ENCODE data around the gene STT3B. TPM values are rescaled to one million over a fixed set of nuclear protein-coding genes. Genes with fewer than 3 reads are reported as not detected.
A peak's percentile ranks its signal among the peaks of the same experiment; 100 is the strongest.

Gene STT3B
- total and polyA plus RNA-seq, 2 of the 13 experiments (the other 11 are each of a cell fraction or from before 2014, with no cell fraction given), result 85.0 to 205 TPM

GRCh38 chr3:31532587-31533168 is at the start of gene STT3B (continued):
- TF ChIP-seq SRSF9 (IDR thresholded peaks at IDR 0.05; ENCODE audit: borderline replicate concordance, insufficient read depth, low read depth, low read length, poor library complexity, severe bottlenecking) (no peak), DNMT3B (CRISPR knock-in tag; conservative IDR thresholded peaks at IDR 0.05) (no peak), ATAD3A (CRISPR knock-in tag; IDR thresholded peaks at IDR 0.05) (no peak), ZNF562 (CRISPR knock-in tag; IDR thresholded peaks at IDR 0.05; ENCODE audit: borderline replicate concordance) (0 out of 2 replicates have a peak, but pooled peaks have one; percentile 41), MXI1 (IDR thresholded peaks at IDR 0.05; ENCODE audit: borderline replicate concordance, low read depth, low read length) (peak; percentile 12; the same call in 1 of the 3 replicates), TARDBP (CRISPR knock-in tag; IDR thresholded peaks at IDR 0.05) (no peak), KLF12 (CRISPR knock-in tag; IDR thresholded peaks at IDR 0.05; ENCODE audit: borderline replicate concordance) (no peak), ZNF12 (CRISPR knock-in tag; IDR thresholded peaks at IDR 0.05) (peak; percentile 75), GATA4 (IDR thresholded peaks at IDR 0.05; ENCODE audit: borderline replicate concordance, low read depth) (peak; percentile 27; the same call in 1 of the 2 replicates), ZNF335 (CRISPR knock-in tag; IDR thresholded peaks at IDR 0.05) (no peak), FOXA3 (CRISPR knock-in tag; IDR thresholded peaks at IDR 0.05) (no peak), MEIS1 (CRISPR knock-in tag; IDR thresholded peaks at IDR 0.05; ENCODE audit: borderline replicate concordance) (no peak; the same call in 1 of the 2 replicates), U2AF1 (optimal IDR thresholded peaks at IDR 0.05; ENCODE audit: low read depth, low read length) (no peak), ATRX (CRISPR knock-in tag; IDR thresholded peaks at IDR 0.05; ENCODE audit: borderline replicate concordance) (no peak), ETS1 (CRISPR knock-in tag; IDR thresholded peaks at IDR 0.05) (no peak), ATF7 (IDR thresholded peaks at IDR 0.05) (no peak), ATF7 (CRISPR knock-in tag; IDR thresholded peaks at IDR 0.05) (no peak), HDAC1 (CRISPR knock-in tag; IDR thresholded peaks at IDR 0.05) (no peak), ZNF333 (CRISPR knock-in tag; IDR thresholded peaks at IDR 0.05; ENCODE audit: borderline replicate concordance) (no peak), FOXK1 (CRISPR knock-in tag; IDR thresholded peaks at IDR 0.05; ENCODE audit: borderline replicate concordance, low read depth) (no peak), NONO (IDR thresholded peaks at IDR 0.05) (no peak), NONO (CRISPR knock-in tag; conservative IDR thresholded peaks at IDR 0.05) (no peak; the same call in 1 of the 2 replicates)
- TF ChIP-seq, protein P1, sequence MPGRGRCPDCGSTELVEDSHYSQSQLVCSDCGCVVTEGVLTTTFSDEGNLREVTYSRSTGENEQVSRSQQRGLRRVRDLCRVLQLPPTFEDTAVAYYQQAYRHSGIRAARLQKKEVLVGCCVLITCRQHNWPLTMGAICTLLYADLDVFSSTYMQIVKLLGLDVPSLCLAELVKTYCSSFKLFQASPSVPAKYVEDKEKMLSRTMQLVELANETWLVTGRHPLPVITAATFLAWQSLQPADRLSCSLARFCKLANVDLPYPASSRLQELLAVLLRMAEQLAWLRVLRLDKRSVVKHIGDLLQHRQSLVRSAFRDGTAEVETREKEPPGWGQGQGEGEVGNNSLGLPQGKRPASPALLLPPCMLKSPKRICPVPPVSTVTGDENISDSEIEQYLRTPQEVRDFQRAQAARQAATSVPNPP (CRISPR knock-in tag; IDR thresholded peaks at IDR 0.05), result no peak
- TF ChIP-seq, protein P2, sequence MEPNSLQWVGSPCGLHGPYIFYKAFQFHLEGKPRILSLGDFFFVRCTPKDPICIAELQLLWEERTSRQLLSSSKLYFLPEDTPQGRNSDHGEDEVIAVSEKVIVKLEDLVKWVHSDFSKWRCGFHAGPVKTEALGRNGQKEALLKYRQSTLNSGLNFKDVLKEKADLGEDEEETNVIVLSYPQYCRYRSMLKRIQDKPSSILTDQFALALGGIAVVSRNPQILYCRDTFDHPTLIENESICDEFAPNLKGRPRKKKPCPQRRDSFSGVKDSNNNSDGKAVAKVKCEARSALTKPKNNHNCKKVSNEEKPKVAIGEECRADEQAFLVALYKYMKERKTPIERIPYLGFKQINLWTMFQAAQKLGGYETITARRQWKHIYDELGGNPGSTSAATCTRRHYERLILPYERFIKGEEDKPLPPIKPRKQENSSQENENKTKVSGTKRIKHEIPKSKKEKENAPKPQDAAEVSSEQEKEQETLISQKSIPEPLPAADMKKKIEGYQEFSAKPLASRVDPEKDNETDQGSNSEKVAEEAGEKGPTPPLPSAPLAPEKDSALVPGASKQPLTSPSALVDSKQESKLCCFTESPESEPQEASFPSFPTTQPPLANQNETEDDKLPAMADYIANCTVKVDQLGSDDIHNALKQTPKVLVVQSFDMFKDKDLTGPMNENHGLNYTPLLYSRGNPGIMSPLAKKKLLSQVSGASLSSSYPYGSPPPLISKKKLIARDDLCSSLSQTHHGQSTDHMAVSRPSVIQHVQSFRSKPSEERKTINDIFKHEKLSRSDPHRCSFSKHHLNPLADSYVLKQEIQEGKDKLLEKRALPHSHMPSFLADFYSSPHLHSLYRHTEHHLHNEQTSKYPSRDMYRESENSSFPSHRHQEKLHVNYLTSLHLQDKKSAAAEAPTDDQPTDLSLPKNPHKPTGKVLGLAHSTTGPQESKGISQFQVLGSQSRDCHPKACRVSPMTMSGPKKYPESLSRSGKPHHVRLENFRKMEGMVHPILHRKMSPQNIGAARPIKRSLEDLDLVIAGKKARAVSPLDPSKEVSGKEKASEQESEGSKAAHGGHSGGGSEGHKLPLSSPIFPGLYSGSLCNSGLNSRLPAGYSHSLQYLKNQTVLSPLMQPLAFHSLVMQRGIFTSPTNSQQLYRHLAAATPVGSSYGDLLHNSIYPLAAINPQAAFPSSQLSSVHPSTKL (CRISPR knock-in tag; IDR thresholded peaks at IDR 0.05), result no peak
- TF ChIP-seq, protein P3, sequence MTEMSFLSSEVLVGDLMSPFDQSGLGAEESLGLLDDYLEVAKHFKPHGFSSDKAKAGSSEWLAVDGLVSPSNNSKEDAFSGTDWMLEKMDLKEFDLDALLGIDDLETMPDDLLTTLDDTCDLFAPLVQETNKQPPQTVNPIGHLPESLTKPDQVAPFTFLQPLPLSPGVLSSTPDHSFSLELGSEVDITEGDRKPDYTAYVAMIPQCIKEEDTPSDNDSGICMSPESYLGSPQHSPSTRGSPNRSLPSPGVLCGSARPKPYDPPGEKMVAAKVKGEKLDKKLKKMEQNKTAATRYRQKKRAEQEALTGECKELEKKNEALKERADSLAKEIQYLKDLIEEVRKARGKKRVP (CRISPR knock-in tag; IDR thresholded peaks at IDR 0.05), result no peak
